ENCODE data around the gene TMEM229B.

GRCh38 chr14:67485501-67486095 lies 2.9 kb downstream of the TMEM229B start:
- TF ChIP-seq EP300 (IDR thresholded peaks at IDR 0.05) (no peak), MAX (IDR thresholded peaks at IDR 0.05) (no peak), REST (IDR thresholded peaks at IDR 0.05) (no peak), SMC3 (IDR thresholded peaks at IDR 0.05) (no peak), ZNF302 (CRISPR knock-in tag; IDR thresholded peaks at IDR 0.05) (no peak), CTCF (IDR thresholded peaks at IDR 0.05) (no peak), POLR2A (IDR thresholded peaks at IDR 0.05; ENCODE audit: low read length) (no peak), RNF2 (IDR thresholded peaks at IDR 0.05; ENCODE audit: borderline replicate concordance, low read depth) (no peak), KDM5A (IDR thresholded peaks at IDR 0.05) (no peak), JUN (IDR thresholded peaks at IDR 0.05) (no peak), BHLHE40 (IDR thresholded peaks at IDR 0.05; ENCODE audit: low read depth, low read length) (no peak), HOXA7 (CRISPR knock-in tag; IDR thresholded peaks at IDR 0.05) (no peak)

Measured in A549 (cell line).